Left forelimb (tissue), 1 donor: ENCODE data around the gene GSTM2.

Source experiments
- DNase-seq: peaks from one replicate; pipeline ENCODE4 v3.0.0-alpha.2; 2018; ENCODE audit warnings: low spot score

The GSTM2 gene

DNA sequence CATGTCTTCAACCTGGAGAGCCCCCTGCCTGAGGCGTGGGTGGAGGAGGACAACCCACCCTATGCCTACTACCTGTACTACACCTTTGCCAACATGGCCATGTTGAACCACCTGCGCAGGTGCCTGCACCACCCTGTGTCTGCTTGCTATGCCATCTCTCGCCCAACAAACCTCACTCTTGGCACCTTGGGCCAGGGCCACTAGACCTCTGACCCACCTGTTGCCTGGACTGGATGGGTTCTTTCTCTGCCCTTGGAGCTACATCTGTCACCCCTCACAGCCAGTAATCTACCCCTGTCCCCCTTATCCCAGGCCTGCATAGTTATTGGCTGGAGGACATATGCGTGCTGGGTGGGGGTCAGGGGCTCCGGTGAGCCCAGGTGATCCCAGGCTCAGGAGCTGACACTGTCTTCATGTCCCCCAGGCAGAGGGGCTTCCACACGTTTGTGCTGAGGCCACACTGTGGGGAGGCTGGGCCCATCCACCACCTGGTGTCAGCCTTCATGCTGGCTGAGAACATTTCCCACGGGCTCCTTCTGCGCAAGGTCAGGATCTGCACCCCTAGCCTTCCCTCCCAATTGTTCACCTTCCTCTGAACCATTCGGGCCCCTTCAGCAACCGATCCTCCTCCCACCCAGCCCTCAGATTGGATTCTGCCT, 38.4 kb upstream of the GSTM2 start:
- DNase-seq: peak; percentile 38

DNA sequence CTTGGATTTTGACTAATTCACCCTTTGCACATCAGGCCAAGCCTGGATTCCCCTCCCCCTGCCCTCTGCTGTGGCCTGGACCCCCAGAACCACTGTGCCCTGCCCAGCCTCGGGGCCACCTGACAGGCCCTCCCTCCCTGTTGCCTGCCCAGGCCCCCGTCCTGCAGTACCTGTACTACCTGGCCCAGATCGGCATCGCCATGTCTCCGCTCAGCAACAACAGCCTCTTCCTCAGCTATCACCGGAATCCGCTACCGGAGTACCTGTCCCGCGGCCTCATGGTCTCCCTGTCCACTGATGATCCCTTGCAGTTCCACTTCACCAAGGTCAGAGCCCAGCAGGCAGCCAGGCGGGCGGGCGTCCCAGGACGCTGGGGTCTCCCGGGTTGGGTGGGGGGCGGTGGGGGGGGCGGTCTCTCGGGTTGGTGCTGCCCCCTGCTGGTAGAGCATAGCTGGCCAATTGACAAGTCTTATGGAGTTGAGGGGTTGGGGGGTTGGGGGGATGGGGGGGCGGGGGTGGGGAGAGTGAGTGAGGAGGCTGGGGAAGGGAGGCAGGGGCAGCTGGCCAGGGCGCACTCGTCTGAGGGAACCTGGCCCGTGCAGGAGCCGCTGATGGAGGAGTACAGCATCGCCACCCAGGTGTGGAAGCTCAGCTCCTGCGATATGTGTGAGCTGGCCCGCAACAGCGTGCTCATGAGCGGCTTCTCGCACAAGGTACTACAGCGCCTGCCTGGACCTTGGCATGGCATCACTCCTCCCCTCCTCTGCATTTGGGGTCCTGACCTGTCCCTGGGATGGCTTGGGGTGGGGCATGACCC, 37.6 kb upstream of the GSTM2 start:
- peak; percentile 64 for DNase-seq

DNA sequence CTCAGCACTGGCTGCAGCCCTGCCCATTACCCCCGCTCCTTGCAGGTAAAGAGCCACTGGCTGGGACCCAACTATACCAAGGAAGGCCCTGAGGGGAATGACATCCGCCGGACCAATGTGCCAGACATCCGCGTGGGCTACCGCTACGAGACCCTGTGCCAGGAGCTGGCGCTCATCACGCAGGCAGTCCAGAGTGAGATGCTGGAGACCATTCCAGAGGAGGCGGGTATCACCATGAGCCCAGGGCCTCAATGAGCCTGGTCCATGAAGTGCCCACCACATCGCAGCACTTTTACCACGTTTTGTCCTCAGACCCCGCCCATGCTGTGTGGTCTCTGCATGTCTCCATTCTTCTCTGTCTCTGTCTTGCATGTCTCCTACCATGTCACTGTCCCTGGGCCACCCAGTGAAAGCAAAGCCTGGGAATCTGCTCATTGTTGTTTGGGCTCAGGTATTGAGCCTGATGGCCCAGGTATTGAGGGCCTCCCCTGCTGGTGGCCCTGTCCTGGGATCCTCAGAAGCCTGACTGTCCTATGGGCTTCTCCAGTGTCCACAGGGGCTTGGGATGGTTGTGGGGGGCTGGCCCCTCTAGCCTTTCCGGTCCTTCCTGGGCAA, 36.9 kb upstream of the GSTM2 start:
- peak; percentile 60 for DNase-seq

- DNase-seq: peak; percentile 58
These were observed 36.0 kb upstream of the GSTM2 start for GRCh38 chr1:109631513-109632505.

- peak; percentile 73 for DNase-seq
These were observed 35.0 kb upstream of the GSTM2 start for GRCh38 chr1:109632671-109633346.

GRCh38 chr1:109634292-109634691, 33.6 kb upstream of the GSTM2 start:
- peak; percentile 9 for DNase-seq

DNA sequence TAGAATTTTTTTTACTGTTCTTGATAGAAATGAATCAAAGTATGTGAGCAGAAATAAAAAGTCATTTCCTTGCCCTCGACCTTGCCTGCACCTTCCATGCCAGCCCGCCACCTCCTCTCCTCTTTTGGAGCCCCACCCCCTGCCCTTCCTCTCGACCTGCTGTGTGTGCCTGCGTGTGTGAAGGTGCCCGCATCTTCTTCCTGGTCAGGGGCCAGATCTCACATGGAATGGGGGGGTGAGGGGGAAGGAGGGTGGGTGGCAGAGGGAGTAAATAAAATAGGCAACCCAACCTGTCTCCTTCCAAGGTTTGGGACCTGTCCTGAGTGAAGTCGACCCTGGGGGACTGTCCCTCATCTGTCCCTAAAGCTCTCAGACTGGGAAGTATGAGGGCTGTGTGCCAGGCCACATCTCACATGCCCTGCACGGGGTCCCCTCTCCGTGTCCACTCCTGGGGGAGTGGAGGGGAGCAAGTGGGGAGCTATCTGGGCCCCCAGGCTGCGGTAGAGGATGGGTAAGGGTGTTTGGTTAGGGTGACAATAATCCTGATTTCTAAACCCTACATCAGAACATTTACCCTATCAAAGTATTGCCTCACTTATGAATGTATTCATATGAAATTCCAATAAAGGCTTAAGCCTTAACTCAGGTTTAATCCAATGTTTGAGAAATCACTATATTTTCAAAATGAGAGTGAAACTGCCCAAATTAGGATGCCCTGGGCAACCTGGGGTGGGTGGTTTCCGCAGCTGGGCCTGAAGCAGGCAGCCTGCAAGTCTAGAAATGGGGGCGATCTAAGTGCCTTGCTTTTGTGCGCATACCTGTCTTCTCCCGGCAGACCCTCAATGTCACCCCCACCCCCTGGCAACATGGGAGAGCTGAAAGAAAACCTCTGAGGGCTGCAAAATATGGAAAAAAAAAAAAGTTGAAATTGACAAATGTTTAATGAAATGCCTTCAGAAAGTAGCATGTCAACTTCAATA, 32.8 kb upstream of the GSTM2 start:
- peak; percentile 36 for DNase-seq

- no peak for DNase-seq
These were observed 32.0 kb upstream of the GSTM2 start for GRCh38 chr1:109635862-109636200.

- DNase-seq: peak; percentile 46
These were observed 31.5 kb upstream of the GSTM2 start for GRCh38 chr1:109636201-109636952.

DNA sequence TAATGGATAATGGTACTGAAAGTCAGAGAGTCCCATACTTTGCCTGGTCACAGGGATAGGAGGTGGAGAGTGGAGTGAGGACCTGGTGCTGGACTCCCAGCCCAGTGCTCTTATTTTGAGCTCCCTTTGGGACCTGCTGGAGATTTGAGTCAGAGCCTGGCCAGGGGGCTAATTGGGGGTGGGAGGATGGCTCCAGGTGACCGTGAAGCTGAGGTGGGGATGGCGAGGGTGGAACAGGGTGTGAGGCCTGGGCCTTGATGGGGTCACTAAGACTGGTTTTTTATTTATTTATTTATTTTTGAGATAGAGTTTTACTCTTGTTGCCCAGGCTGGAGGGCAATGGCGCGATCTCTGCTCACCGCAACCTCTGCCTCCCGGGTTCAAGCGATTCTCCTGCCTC, 30.4 kb upstream of the GSTM2 start:
- DNase-seq: peak; percentile 38

GRCh38 chr1:109639063-109639840, 28.6 kb upstream of the GSTM2 start:
- DNase-seq: no peak

DNA sequence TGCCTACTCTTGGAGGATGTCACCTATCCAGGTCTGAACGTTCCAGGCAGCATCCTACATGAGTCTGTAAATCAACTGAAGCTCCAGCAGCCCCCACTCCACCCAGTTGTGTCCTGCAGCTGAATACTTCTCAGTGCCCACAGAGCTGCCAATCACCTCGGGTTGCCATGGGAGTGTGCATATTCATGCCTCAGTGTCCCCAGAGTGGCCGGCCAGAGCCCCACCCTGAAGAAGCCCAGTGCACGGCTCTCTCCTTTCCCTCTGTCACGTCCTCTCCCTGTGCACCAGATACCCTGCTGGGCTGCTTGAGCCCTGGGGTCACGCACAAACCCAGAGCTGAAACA, 28.0 kb upstream of the GSTM2 start:
- no peak for DNase-seq

GRCh38 chr1:109640285-109640865, 27.5 kb upstream of the GSTM2 start:
- no peak for DNase-seq

DNA sequence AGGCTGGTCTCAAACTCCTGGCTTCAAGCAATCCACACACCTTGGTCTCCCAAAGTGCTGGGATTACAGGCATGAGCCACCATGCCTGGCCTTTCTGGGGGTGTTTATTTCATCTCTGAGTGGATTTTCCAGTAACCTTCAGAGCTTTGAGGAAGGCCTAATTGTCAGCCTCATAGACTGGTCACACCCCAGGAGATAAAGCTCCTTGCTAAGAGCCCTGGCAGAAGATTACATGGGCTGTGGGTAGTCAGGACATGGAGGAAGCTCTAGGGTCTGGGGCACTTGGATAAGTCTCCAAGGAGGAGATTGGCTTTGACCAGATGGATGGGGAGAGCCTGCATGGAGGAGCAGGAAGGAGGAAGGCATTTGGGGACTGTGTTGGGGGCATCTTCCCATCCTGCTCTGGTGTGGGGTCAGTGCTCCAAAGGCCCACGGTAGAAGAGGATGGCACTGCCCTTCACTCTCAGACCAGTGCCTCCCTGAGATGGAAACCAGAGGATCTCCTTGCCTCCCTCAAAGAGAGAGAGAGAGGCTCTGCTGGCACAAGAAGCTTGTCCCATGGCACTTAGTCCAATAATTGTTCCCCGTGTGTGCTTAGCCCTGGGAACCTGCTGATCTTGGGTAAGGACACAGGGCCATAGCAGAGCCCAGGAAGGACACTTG, 26.6 kb upstream of the GSTM2 start:
- DNase-seq: no peak

DNA sequence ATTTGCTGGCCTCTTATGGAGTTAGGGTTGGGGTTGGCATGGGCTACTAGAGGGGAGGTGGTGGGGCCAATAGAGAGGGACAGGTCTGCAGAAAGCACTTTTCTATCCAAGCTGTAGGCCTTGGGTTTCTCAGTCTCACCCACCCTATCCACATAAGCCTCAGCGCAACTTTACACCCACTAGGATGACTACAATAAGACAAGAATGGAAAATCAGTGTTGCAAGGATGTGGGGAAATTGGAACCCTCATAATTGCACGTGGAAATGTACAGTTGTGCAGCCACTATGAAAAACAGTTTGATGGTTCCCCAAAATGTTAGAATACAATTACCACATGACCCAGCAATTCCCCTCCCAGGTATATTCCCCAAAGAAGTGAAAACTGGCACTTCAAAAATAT, 26.0 kb upstream of the GSTM2 start:
- DNase-seq: no peak

GRCh38 chr1:109642626-109643025, 25.2 kb upstream of the GSTM2 start:
- no peak for DNase-seq

DNA sequence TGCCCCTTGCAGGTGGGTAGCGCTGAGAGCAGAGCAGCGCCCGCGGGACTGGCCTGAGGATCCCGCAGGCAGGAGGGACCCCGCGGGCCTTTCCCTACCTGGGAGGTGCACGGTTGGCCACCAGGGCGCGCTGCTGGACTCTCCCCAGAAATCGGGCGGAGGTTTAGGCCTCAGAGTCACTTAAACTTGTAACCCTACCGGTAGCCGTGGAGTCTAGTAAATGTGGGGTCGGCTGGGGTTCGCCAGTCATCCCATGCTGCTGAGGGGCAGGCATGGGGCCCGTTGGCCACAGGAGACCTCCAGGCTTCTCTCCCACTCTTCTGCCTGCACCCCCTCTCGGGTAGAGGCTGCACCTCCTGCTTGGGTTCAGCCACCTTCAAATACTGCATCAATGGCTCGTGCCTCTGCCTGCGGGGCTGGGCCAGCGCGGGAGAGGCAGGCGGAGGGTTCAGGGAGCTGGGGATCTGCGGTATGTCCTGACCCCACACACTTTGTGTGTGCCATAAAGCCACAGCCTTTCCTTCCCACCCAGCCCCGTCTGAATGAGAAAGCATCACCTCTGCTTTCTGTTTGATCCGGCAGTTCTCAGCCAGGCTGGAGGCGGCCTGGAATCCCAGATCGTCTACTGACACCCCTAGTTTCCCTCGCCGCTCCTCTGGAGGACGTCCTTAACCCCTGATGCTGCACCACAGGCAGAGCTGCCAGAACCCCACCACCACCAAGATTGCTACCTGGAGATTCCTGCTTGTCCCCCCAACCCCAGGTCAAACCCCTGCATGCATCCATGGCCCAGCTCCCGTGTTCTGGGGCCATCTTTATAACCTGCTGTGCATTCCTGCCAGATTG, 24.2 kb upstream of the GSTM2 start:
- DNase-seq: no peak
